Mesendoderm (in vitro differentiated cells): Measurements from ENCODE around the gene OR2T2.
"Not testable (repeated sequence)": the region's sequence is repeated elsewhere in the genome, so short reads cannot be mapped to it uniquely, and the experiment has no call there.

Source experiments
- DNase-seq: peaks from one replicate; pipeline ENCODE4 v3.0.0; 2013
- H2AK5ac ChIP-seq: 2 replicates; pipeline ENCODE4 v1.6.1; 2013; ENCODE audit warnings: low read length, inconsistent platforms
- H2BK120ac ChIP-seq: 2 replicates; pipeline ENCODE4 v1.6.1; 2013; ENCODE audit warnings: low read depth, mild to moderate bottlenecking, low read length, moderate library complexity, mixed read lengths
- H2BK15ac ChIP-seq: replicated peaks from 2 replicates; pipeline ENCODE4 v1.6.1; 2013; ENCODE audit warnings: low read depth, mild to moderate bottlenecking, moderate library complexity
- H2BK5ac ChIP-seq: 2 replicates; pipeline ENCODE4 v1.6.1; 2013; ENCODE audit warnings: low read length, inconsistent platforms
- H3K18ac ChIP-seq: 2 replicates; pipeline ENCODE4 v1.6.1; 2013; ENCODE audit warnings: mild to moderate bottlenecking, low read length, mixed read lengths
- H3K23ac ChIP-seq: one replicate; pipeline ENCODE4 v1.6.1; 2013; ENCODE audit warnings: low read length
- H3K27ac ChIP-seq: 2 replicates; pipeline ENCODE4 v1.5.1; 2013; ENCODE audit warnings: low read depth, mild to moderate bottlenecking, inconsistent platforms, low read length, moderate library complexity
- H3K27me3 ChIP-seq: 2 replicates; pipeline ENCODE4 v1.6.1; 2013; ENCODE audit warnings: low read length, control low read depth, mild to moderate bottlenecking, inconsistent platforms; ENCODE audit not compliant: insufficient read depth, poor library complexity
- H3K36me3 ChIP-seq: 2 replicates; pipeline ENCODE4 v1.6.1; 2013; ENCODE audit warnings: low read length, inconsistent platforms; ENCODE audit not compliant: control insufficient read depth, insufficient read depth
- H3K4ac ChIP-seq: one replicate; pipeline ENCODE4 v1.6.1; 2013; ENCODE audit warnings: low read depth, mild to moderate bottlenecking, low read length, moderate library complexity
- H3K4me1 ChIP-seq: 2 replicates; pipeline ENCODE4 v1.6.1; 2013; ENCODE audit warnings: low read depth, low read length, inconsistent platforms; ENCODE audit not compliant: control insufficient read depth
- H3K4me2 ChIP-seq: 2 replicates; pipeline ENCODE4 v1.6.1; 2013; ENCODE audit warnings: low read length
- H3K4me3 ChIP-seq: 2 replicates; pipeline ENCODE4 v1.5.1; 2013; ENCODE audit warnings: mild to moderate bottlenecking, low read length
- H3K56ac ChIP-seq: one replicate; pipeline ENCODE4 v1.6.1; 2013; ENCODE audit warnings: low read length
- H3K79me1 ChIP-seq: 2 replicates; pipeline ENCODE4 v1.6.1; 2013; ENCODE audit warnings: low read length, inconsistent platforms
- H3K79me2 ChIP-seq: 2 replicates; pipeline ENCODE4 v1.6.1; 2013; ENCODE audit warnings: mild to moderate bottlenecking, low read length; ENCODE audit not compliant: control insufficient read depth, insufficient read depth
- H3K9ac ChIP-seq: 2 replicates; pipeline ENCODE4 v1.6.1; 2013; ENCODE audit warnings: low read length, inconsistent platforms
- H4K5ac ChIP-seq: one replicate; pipeline ENCODE4 v1.6.1; 2013; ENCODE audit warnings: low read length
- H4K8ac ChIP-seq: one replicate; pipeline ENCODE4 v1.6.1; 2013; ENCODE audit warnings: low read depth, mild to moderate bottlenecking, control low read depth, low read length, moderate library complexity
- WGBS: extraction: QIAGEN DNeasy Blood & Tissue Kit; methylation state at CpG from one replicate; pipeline ENCODE4 v1.1.7; 2013; ENCODE audit warnings: low lambda C conversion rate, missing lambda C conversion rate; ENCODE audit not compliant: insufficient coverage; ENCODE audit errors: extremely low coverage; 5-methylcytosine and 5-hydroxymethylcytosine counted together

OR2T2 gene

GRCh38 chr1:248475660-248476059 lies 30.2 kb downstream of the OR2T2 start:
- not testable (repeated sequence) for H3K36me3 ChIP-seq, H2BK15ac ChIP-seq, H3K4me3 ChIP-seq, H2BK120ac ChIP-seq, H3K27ac ChIP-seq, H4K5ac ChIP-seq, H3K4ac ChIP-seq, H3K79me2 ChIP-seq, H2AK5ac ChIP-seq, H3K56ac ChIP-seq, H3K4me1 ChIP-seq, H4K8ac ChIP-seq, H3K23ac ChIP-seq, H3K9ac ChIP-seq, H3K18ac ChIP-seq, H2BK5ac ChIP-seq, H3K79me1 ChIP-seq, DNase-seq, H3K4me2 ChIP-seq, H3K27me3 ChIP-seq
- whole genome bisulfite sequencing: no CpG with 5 or more reads among the region's 1 CpG

GRCh38 chr1:248481686-248482579 lies 36.5 kb downstream of the OR2T2 start:
- not testable (repeated sequence) for H3K4ac ChIP-seq, H3K9ac ChIP-seq, DNase-seq, H4K8ac ChIP-seq, H3K79me1 ChIP-seq, H2BK120ac ChIP-seq, H3K4me1 ChIP-seq, H3K36me3 ChIP-seq, H2BK5ac ChIP-seq, H3K4me2 ChIP-seq, H3K18ac ChIP-seq, H3K56ac ChIP-seq, H4K5ac ChIP-seq, H2BK15ac ChIP-seq, H3K79me2 ChIP-seq, H3K4me3 ChIP-seq, H3K27ac ChIP-seq, H3K27me3 ChIP-seq, H3K23ac ChIP-seq, H2AK5ac ChIP-seq
- no CpG with 5 or more reads among the region's 13 CpGs for WGBS

- H3K27me3 ChIP-seq, H3K18ac ChIP-seq, H3K4me2 ChIP-seq, H2BK15ac ChIP-seq, H3K27ac ChIP-seq, H4K8ac ChIP-seq, H3K9ac ChIP-seq, H3K4ac ChIP-seq, H2BK120ac ChIP-seq, H2BK5ac ChIP-seq, H3K79me1 ChIP-seq, H3K79me2 ChIP-seq, H3K23ac ChIP-seq, H4K5ac ChIP-seq, H3K4me3 ChIP-seq, H3K56ac ChIP-seq, H3K4me1 ChIP-seq, DNase-seq, H3K36me3 ChIP-seq, H2AK5ac ChIP-seq: not testable (repeated sequence)
- WGBS: no CpG with 5 or more reads among the region's 6 CpGs
Measured at GRCh38 chr1:248488289-248488688, 42.9 kb downstream of the OR2T2 start, which contains the start of gene OR2T5. Gene OR2T5 (plus strand): TSS chr1:248488589. CDS start chr1:248488589, 0 bp downstream.

- H4K5ac ChIP-seq, H3K23ac ChIP-seq, H3K18ac ChIP-seq, H2BK15ac ChIP-seq, H3K9ac ChIP-seq, H3K4ac ChIP-seq, H3K27ac ChIP-seq, H3K4me2 ChIP-seq, H3K56ac ChIP-seq, H2BK5ac ChIP-seq, H3K27me3 ChIP-seq, H3K79me1 ChIP-seq, H3K4me1 ChIP-seq, H2AK5ac ChIP-seq, H3K79me2 ChIP-seq, H4K8ac ChIP-seq, H3K36me3 ChIP-seq, DNase-seq, H2BK120ac ChIP-seq, H3K4me3 ChIP-seq: not testable (repeated sequence)
- WGBS: no CpG with 5 or more reads among the region's 5 CpGs
Measured at GRCh38 chr1:248496661-248497060, 51.2 kb downstream of the OR2T2 start.

- not testable (repeated sequence) for H3K18ac ChIP-seq, DNase-seq, H4K8ac ChIP-seq, H3K4me2 ChIP-seq, H3K56ac ChIP-seq, H3K27me3 ChIP-seq, H3K79me2 ChIP-seq, H4K5ac ChIP-seq, H2BK15ac ChIP-seq, H2BK5ac ChIP-seq, H3K4me1 ChIP-seq, H3K9ac ChIP-seq, H3K23ac ChIP-seq, H2AK5ac ChIP-seq, H2BK120ac ChIP-seq, H3K4ac ChIP-seq, H3K27ac ChIP-seq, H3K79me1 ChIP-seq, H3K36me3 ChIP-seq, H3K4me3 ChIP-seq
- no CpG with 5 or more reads among the region's 2 CpGs for WGBS
Measured at GRCh38 chr1:248500305-248501035, 55.0 kb downstream of the OR2T2 start.
